ENCODE data around the gene PAX7. TPM values are rescaled to one million over a fixed set of nuclear protein-coding genes. Genes with fewer than 3 reads are reported as not detected.
A peak's percentile ranks its signal among the peaks of the same experiment; 100 is the strongest.

The PAX7 gene
- total and polyA plus RNA-seq, 9 of the 15 experiments (the other 6 are each of a cell fraction or from before 2014, with no cell fraction given), result not detected

DNA sequence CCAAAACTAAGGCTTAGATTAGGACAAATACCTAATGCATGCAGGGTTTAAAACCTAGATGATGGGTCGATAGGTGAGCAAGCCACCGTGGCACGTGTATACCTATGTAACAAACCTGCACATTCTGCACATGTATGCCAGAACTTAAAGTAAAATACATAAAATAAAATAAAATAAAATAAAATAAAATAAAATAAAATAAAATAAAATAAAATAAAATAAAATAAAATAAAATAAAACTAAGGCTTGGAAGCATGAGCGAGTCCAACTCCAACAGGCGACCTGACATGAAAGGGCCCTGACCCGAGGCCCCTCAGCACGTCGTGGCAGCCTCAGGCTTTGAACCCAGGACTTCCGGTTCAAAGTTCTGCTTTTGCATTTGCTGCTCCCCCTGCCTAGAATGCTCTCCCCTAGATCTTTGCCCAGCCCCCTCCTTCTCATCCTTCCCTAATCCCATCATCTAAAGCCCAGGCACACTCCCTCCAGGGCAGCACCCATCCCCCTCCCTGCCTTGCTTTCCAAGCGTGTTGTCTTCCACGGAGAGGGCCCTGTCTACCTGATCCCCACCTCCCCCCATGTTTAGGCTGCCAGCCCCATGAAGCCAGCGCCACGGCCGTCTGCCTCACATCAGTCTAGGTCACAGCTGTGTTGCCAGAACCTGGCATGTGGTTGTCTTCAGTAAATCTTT is 164.5 kb downstream of the PAX7 start (continued):
- no peak for TF ChIP-seq ERF (CRISPR knock-in tag; IDR thresholded peaks at IDR 0.05)

DNA sequence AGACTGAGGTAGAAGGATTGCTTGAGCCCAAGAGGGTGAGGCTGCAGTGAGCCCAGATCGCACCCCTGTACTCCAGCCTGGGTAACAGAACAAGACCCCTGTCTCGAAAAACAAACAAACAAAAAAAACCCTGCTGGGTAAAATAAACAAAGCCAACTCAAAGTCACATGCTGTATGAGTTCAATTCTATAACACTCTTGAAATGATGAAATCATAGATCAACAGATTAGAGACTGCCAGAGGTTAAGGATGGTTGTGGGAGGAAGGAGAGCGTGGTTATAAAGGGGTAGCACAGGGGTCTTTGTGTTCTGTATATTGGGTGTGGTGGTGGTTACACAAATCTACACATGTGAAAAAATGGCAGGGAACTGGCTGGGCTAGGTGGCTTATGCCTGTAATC is 166.3 kb downstream of the PAX7 start:
- no peaks in the 10 kb centered on the region for H4K20me1 ChIP-seq (replicated peaks; ENCODE audit: control insufficient read depth, insufficient read depth, low read length)
- H3K4me3 ChIP-seq, result no peak overlapping the region
- DNase-seq (ENCODE audit: extremely low read depth in 1 of 4, low spot score in 3 of 4) (no peak), FAIRE-seq (no peak), ATAC-seq (no peak)
- H3K27ac ChIP-seq (ENCODE audit: extremely low read depth, low read depth, low read length), result no peak overlapping the region
- no peaks in the 10 kb centered on the region for H3K79me2 ChIP-seq (ENCODE audit: control insufficient read depth, insufficient read depth, low read length)
- no peaks in the 10 kb centered on the region for H3K36me3 ChIP-seq (ENCODE audit: control insufficient read depth, insufficient read depth, low read length)
- BruUV-seq (replicated peaks), result no TSS peak
- WGBS (ENCODE audit: insufficient coverage, low coverage, missing lambda C conversion rate), result 46% methylated on average over 3 of the region's 3 CpGs
- ChIA-PET CTCF (ENCODE audit: low intra/inter-chr PET ratio) (no interaction called here), POLR2A (no interaction called here)
- intact Hi-C loops (cut with micrococcal nuclease), result no loop called here
- no peak overlapping the region for H2AFZ ChIP-seq (ENCODE audit: low read depth, low read length)
- H3K9me3 ChIP-seq (replicated peaks; ENCODE audit: control insufficient read depth, insufficient read depth, low read depth, low read length), result no peaks in the 10 kb centered on the region
- no peak for TF ChIP-seq HDAC3 (IDR thresholded peaks at IDR 0.05; ENCODE audit: borderline replicate concordance, partially characterized antibody)
- TF ChIP-seq, protein P1, sequence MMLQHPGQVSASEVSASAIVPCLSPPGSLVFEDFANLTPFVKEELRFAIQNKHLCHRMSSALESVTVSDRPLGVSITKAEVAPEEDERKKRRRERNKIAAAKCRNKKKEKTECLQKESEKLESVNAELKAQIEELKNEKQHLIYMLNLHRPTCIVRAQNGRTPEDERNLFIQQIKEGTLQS (IDR thresholded peaks at IDR 0.05), result peak; percentile 70
- TF ChIP-seq, protein P1 (CRISPR knock-in tag; conservative IDR thresholded peaks at IDR 0.05), result no peak
- TF ChIP-seq, protein P2, sequence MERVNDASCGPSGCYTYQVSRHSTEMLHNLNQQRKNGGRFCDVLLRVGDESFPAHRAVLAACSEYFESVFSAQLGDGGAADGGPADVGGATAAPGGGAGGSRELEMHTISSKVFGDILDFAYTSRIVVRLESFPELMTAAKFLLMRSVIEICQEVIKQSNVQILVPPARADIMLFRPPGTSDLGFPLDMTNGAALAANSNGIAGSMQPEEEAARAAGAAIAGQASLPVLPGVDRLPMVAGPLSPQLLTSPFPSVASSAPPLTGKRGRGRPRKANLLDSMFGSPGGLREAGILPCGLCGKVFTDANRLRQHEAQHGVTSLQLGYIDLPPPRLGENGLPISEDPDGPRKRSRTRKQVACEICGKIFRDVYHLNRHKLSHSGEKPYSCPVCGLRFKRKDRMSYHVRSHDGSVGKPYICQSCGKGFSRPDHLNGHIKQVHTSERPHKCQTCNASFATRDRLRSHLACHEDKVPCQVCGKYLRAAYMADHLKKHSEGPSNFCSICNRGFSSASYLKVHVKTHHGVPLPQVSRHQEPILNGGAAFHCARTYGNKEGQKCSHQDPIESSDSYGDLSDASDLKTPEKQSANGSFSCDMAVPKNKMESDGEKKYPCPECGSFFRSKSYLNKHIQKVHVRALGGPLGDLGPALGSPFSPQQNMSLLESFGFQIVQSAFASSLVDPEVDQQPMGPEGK (CRISPR knock-in tag; IDR thresholded peaks at IDR 0.05; ENCODE audit: borderline replicate concordance), result no peak
- no peak for TF ChIP-seq CEBPG (CRISPR knock-in tag; IDR thresholded peaks at IDR 0.05)
- TF ChIP-seq CEBPG (tag; conservative IDR thresholded peaks at IDR 0.05 in 1 of 2, IDR thresholded peaks at IDR 0.05 in 1 of 2), result peak in 1 of 2 experiments; percentile 61; a peak in 2 of 4 replicates
- TF ChIP-seq HNRNPLL (IDR thresholded peaks at IDR 0.05; ENCODE audit: low read depth, low read length, poor library complexity, severe bottlenecking), result no peak
- 0 out of 4 replicates have a peak, but pooled peaks of 1 of the 2 experiments have one; percentile 37 for TF ChIP-seq TRIM24 (IDR thresholded peaks at IDR 0.05)
- no peak for TF ChIP-seq FOXK1 (CRISPR knock-in tag; IDR thresholded peaks at IDR 0.05; ENCODE audit: borderline replicate concordance)
- no peak for TF ChIP-seq YBX1 (IDR thresholded peaks at IDR 0.05)
- no peak for TF ChIP-seq ZNF41 (CRISPR knock-in tag; conservative IDR thresholded peaks at IDR 0.05)
- no peak for TF ChIP-seq POU5F1 (IDR thresholded peaks at IDR 0.05; ENCODE audit: borderline replicate concordance, low read depth, low read length, partially characterized antibody)
- no peak for TF ChIP-seq KDM1A (IDR thresholded peaks at IDR 0.05)
- TF ChIP-seq ZNF263 (CRISPR knock-in tag; IDR thresholded peaks at IDR 0.05; ENCODE audit: borderline replicate concordance), result 0 out of 2 replicates have a peak, but pooled peaks have one; percentile 20
- TF ChIP-seq JUND (IDR thresholded peaks at IDR 0.05; ENCODE audit: borderline replicate concordance, low read depth, low read length), result 0 out of 2 replicates have a peak, but pooled peaks have one; percentile 18
- TF ChIP-seq JUND (tag; IDR thresholded peaks at IDR 0.05; ENCODE audit: borderline replicate concordance, low read depth, low read length), result no peak
- TF ChIP-seq KDM5B (IDR thresholded peaks at IDR 0.05; ENCODE audit: insufficient replicate concordance, low read depth, low read length), result no peak
- peaks cover 6 to 16% of the 10 kb centered on the region in 2 experiments; a peak in 3 of 5 replicates for H3K4me1 ChIP-seq (replicated peaks in 1 of 2; ENCODE audit: control insufficient read depth in 2 of 2, insufficient read depth in 2 of 2, low read length in 2 of 2)
- H3K27me3 ChIP-seq (ENCODE audit: control insufficient read depth in 2 of 2, insufficient read depth in 2 of 2, low read length in 2 of 2), result peaks cover 13 to 22% of the 10 kb centered on the region in 2 experiments; a peak in 4 of 5 replicates
- in situ Hi-C loops (cut with MboI), result no loop called here
- no peak overlapping the region for H3K4me2 ChIP-seq (ENCODE audit: insufficient read depth, low read length)
- no peaks in the 10 kb centered on the region for H3K9me1 ChIP-seq (ENCODE audit: control insufficient read depth, insufficient read depth, low read length)
- H3K9ac ChIP-seq (ENCODE audit: insufficient read depth in 1 of 2, low read depth in 2 of 2, low read length in 2 of 2), result no peak overlapping the region
